Sigmoid colon (tissue), 4 donors: ENCODE measurements around the gene B3GAT1.

Experiments used
- EP300 ChIP-seq, 4 donors: sonication (generic); formaldehyde crosslinking; IDR thresholded peaks; one replicate each; pipeline ENCODE4 v1.6.1; 2017; ENCODE audit warnings: antibody characterized with exemption in 4 of 4
- POLR2AphosphoS5 ChIP-seq, 4 donors: sonication (generic); formaldehyde crosslinking; IDR thresholded peaks; one replicate each; pipeline ENCODE4 v1.6.1; 2017; ENCODE audit warnings: antibody characterized with exemption in 4 of 4
- TF ChIP-seq, protein P1 (sequence below), 4 experiments: fragments of 450-650 bp in 3 of 4; fragments of 200-600 bp in 1 of 4; IDR thresholded peaks; one replicate each; pipeline ENCODE4 v1.5.1; 2016 to 2019; ENCODE audit warnings: antibody characterized with exemption in 4 of 4, mild to moderate bottlenecking in 3 of 4, moderate library complexity in 2 of 4

DNA sequence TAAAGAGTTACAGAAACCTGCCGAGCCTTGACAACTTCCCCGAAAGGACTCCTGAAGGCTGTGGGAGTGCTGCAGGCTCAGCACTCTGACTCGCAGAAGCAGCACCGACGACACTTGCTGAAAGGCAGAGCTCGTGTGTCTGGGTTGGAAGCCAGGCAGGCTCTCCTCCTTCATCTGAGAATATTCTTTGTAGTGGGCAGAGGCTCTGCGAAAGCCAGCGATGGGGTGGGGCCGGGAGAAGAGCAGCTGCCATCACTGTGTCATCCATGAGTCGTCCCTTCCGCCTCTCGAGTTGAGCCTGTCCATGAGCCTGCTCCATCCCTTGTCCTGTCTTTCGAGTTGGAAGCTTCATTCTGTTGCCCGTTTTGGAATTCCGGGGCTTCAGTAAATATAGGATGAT, 68.4 kb downstream of the B3GAT1 start:
- TF ChIP-seq, protein P1, sequence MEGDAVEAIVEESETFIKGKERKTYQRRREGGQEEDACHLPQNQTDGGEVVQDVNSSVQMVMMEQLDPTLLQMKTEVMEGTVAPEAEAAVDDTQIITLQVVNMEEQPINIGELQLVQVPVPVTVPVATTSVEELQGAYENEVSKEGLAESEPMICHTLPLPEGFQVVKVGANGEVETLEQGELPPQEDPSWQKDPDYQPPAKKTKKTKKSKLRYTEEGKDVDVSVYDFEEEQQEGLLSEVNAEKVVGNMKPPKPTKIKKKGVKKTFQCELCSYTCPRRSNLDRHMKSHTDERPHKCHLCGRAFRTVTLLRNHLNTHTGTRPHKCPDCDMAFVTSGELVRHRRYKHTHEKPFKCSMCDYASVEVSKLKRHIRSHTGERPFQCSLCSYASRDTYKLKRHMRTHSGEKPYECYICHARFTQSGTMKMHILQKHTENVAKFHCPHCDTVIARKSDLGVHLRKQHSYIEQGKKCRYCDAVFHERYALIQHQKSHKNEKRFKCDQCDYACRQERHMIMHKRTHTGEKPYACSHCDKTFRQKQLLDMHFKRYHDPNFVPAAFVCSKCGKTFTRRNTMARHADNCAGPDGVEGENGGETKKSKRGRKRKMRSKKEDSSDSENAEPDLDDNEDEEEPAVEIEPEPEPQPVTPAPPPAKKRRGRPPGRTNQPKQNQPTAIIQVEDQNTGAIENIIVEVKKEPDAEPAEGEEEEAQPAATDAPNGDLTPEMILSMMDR (IDR thresholded peaks at IDR 0.05): no peak
- TF ChIP-seq POLR2AphosphoS5 (IDR thresholded peaks at IDR 0.05): no peak
- TF ChIP-seq EP300 (IDR thresholded peaks at IDR 0.05): no peak
